Loucy (cell line): ENCODE data around the gene CIC.

Experiments used
- EZH2phosphoT487 ChIP-seq: fragments of 200-600 bp; IDR thresholded peaks from 2 replicates; pipeline ENCODE4 v1.6.1; 2018; ENCODE audit warnings: antibody characterized with exemption, mild to moderate bottlenecking, moderate library complexity, borderline replicate concordance
- TF ChIP-seq, protein P1 (sequence below): fragments of 200-600 bp; sonication (generic); conservative IDR thresholded peaks from 2 replicates; pipeline ENCODE4 v1.5.1; 2014; ENCODE audit warnings: mild to moderate bottlenecking, antibody characterized with exemption, low read length

DNA sequence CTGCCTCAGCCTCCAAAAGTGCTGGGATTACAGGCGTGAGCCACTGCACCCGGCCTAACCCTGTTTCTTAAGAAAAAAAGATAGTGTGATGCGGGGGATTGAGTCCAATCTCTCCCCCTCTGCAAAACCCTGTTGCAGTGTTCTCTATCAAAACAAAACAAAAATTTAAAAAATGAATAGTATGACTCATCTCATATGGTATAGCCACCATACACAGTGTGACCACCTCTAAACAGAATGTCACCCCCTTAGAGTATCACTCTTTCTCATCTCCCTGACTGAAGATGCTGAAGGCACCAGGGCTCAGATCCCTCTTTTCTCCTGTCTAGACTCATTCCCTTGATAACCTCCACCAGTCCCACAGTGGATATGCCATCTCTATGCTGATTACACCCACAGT is 7.3 kb upstream of the CIC start:
- TF ChIP-seq, protein P1, sequence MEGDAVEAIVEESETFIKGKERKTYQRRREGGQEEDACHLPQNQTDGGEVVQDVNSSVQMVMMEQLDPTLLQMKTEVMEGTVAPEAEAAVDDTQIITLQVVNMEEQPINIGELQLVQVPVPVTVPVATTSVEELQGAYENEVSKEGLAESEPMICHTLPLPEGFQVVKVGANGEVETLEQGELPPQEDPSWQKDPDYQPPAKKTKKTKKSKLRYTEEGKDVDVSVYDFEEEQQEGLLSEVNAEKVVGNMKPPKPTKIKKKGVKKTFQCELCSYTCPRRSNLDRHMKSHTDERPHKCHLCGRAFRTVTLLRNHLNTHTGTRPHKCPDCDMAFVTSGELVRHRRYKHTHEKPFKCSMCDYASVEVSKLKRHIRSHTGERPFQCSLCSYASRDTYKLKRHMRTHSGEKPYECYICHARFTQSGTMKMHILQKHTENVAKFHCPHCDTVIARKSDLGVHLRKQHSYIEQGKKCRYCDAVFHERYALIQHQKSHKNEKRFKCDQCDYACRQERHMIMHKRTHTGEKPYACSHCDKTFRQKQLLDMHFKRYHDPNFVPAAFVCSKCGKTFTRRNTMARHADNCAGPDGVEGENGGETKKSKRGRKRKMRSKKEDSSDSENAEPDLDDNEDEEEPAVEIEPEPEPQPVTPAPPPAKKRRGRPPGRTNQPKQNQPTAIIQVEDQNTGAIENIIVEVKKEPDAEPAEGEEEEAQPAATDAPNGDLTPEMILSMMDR = no peak
- TF ChIP-seq EZH2phosphoT487 = no peak
